HG02870 (cell line): Measurements from ENCODE around the gene PPP1R3C.

Experiments used
- ATAC-seq: cut with Tn5 transposase; IDR thresholded peaks from one replicate; pipeline ENCODE4 v1.9.1; 2021; ENCODE audit warnings: mild to moderate bottlenecking, moderate library complexity; ENCODE audit not compliant: unreplicated experiment

Gene PPP1R3C

DNA sequence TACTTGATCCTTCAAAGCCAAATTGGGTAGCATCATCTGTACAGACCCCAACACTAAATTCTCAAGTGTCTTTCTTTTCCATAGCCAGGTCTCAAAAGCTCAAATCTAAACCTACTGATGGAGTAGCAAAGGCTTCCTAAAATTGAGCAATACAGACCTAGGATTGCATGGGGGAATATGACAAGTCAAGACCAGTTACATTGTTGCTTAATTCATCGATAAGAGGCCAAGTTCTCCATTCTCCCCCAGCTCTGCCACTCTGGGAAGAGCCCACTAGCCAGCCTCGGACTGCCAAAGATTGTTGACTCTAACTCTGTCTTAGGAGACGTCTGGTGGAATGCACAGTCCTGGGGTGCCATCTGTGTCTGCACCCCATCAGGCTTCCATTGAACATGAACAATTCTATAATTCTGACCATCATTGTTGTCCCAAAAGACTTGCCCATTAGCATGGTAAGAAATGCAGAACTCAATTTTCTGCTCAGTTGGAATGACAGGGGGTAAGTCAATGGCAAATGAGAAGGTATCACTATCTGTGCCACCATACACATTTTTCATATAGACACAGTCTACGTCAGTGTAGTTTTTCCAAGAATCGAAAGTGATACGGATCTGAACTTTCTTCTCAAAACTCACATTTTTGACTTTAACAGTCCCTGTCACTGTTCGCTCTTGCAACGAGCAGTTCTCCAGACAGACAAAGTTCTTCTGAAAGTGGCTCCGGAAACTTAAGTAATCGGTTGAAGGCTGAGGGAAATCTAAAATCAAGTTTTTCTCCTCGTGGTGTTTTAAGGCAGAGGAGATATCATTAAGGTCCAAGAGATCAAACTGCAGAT is 2.9 kb downstream of the PPP1R3C start:
- ATAC-seq = no peak

GRCh38 chr10:91628383-91628782 is 4.5 kb downstream of the PPP1R3C start:
- no peak for ATAC-seq

DNA sequence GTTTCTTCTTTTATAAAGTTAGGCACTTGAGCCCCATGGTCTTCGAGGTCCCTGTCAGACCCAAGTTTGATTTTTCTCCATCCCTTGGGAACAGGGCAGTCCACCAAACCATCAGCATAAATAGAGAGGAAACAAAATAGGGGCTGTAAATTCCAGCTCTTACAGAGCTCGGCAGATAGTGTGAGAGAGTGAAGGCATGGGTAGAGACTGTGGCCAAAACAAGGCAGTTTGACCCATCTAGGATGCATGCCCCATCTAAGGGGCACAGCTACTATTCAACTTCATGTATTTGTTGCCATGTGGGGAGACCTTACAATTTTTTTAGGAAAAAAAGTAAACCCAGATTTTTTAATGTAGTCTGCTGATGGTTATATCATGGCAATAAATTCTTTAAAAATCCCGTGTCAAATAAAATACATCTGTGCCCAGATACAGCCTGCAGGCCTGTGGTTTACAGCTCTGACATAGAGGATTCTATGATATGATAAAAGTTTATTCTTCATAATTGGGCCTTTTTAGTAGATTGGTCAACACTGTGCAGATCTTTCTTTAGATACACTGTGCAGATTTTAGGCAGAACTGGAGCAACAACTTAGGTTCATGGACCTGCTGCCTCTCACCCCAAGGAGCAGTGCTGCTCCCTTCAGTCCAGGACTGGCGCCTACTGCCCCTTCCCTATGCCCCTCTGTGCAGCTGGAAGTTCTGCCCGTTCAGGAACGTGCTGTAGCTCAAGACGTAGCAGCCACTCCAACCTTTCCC is 5.3 kb downstream of the PPP1R3C start:
- no peak for ATAC-seq

DNA sequence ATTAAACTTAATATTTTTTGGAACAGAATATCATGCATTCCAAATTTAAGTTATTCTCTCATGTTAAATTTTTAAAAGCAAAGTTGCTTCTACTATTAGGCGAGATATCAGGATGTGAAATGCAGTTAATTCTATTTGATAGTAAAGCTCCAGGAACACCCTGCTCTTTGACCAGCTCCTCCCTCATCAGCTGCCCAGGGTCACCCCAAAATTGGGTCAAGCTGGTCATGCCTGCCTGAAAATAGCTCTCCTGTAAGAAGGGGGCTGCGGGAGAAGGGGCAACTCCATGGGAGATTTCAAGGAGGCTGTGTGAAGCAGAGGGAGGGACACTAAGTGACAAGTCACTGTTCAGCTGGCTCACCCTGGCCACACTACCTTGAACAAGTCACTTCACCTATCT is 5.9 kb downstream of the PPP1R3C start:
- no peak for ATAC-seq

- ATAC-seq = no peak
Measured at GRCh38 chr10:91624633-91625032, 8.2 kb downstream of the PPP1R3C start.

GRCh38 chr10:91622601-91623000 is 10.3 kb downstream of the PPP1R3C start:
- ATAC-seq = no peak

- ATAC-seq = no peak
Measured at GRCh38 chr10:91621483-91622113, 11.3 kb downstream of the PPP1R3C start.

- ATAC-seq = no peak
Measured at GRCh38 chr10:91617072-91617609, 15.7 kb downstream of the PPP1R3C start.

- ATAC-seq = no peak
Measured at GRCh38 chr10:91616137-91616536, 16.7 kb downstream of the PPP1R3C start.

- ATAC-seq = no peak
Measured at GRCh38 chr10:91614225-91614624, 18.6 kb downstream of the PPP1R3C start.

GRCh38 chr10:91613411-91614187 is 19.3 kb downstream of the PPP1R3C start:
- no peak for ATAC-seq

- ATAC-seq = no peak
Measured at GRCh38 chr10:91610919-91611318, 22.0 kb downstream of the PPP1R3C start.

- no peak for ATAC-seq
Measured at GRCh38 chr10:91610444-91610843, 22.4 kb downstream of the PPP1R3C start.

DNA sequence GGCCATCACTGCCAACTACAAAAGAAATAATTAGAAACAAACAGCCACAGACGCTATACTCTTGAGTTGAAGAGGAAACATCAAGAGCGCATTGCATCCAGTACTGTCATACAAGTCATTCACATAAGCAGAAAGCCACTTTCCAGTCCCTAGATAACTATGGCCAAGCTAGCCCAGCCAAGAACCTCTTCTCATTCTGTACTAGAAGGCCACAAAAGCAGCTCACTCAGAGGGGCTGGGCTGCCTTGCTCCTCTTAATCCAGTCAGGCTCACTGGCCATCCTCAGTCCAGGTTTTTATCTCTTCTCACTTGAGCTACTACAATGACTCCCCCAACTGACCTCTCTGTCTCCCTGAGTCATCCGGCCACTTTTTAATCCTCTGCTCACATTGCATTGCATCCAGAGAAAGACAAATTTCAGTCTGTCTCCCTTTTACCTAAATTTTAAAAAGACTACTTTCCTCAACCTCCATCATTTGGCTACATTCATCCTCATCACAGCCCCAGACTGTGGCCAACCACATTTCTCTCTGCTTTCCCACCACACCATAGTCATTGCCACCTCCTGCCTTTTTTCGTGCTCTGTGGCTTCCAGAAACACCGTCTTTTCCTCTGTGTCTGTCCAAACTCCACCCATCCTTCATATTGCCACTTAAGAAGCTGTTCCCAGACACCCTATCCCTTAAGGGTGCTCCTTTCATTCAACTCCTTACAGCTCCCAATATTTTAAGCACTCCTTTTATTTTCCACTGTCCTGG is 25.0 kb downstream of the PPP1R3C start:
- ATAC-seq = no peak

- no peak for ATAC-seq
Measured at GRCh38 chr10:91605968-91606367, 26.9 kb downstream of the PPP1R3C start.

- no peak for ATAC-seq
Measured at GRCh38 chr10:91604553-91605534, 28.0 kb downstream of the PPP1R3C start.

- ATAC-seq = no peak
Measured at GRCh38 chr10:91603931-91604331, 28.9 kb downstream of the PPP1R3C start.

- no peak for ATAC-seq
Measured at GRCh38 chr10:91602868-91603568, 29.9 kb downstream of the PPP1R3C start.
